Measurements from ENCODE around the gene EIF3B. TPM values are rescaled to one million over a fixed set of nuclear protein-coding genes. Genes with fewer than 3 reads are reported as not detected.

EIF3B gene
- total RNA-seq, 2 experiments from 2014 or later, result 252 to 256 TPM

DNA sequence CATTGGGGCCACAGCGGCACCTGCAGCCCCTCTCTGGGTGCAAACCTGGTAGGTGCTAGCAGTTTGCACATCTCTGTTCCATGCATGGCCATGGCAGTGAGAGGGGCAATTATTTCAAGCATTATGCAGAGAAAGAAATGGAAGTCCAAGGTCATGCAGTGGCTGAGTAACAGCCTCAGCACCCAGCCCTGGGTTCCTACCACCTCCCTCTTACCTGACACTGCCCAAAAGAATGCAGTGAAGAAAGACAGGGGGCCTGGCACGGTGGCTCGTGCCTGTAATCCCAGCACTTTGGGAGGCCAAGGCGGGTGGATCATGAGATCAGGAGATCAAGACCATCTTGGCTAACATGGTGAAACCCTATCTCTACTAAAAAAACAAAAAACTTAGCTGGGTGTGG, 43.9 kb downstream of the EIF3B start:
- peaks cover 17% of the 10 kb centered on the region for H3K4me1 Mint-ChIP-seq (ENCODE audit: low read depth)
- no peak for ATAC-seq
- POLR2A ChIA-PET, result no interaction called here
- H3K9me3 Mint-ChIP-seq, result no peaks in the 10 kb centered on the region
- CTCF ChIA-PET, result interaction anchor here (2.2 kb wide), 1 partner anchor 70 kb away, joined by 5 read pairs; no protein-coding TSS in a partner anchor
- no peak for TF ChIP-seq CTCF (IDR thresholded peaks at IDR 0.05)
- intact Hi-C loops (cut with micrococcal nuclease), result no loop called here
- no peak for DNase-seq
- H3K36me3 Mint-ChIP-seq (ENCODE audit: low read depth), result no peaks in the 10 kb centered on the region
- no peaks in the 10 kb centered on the region for H3K27me3 Mint-ChIP-seq
- H3K27ac Mint-ChIP-seq, result no peak overlapping the region
- H3K4me3 Mint-ChIP-seq, result no peak overlapping the region

GRCh38 chr7:2399848-2400587, 45.4 kb downstream of the EIF3B start:
- ChIA-PET POLR2A (interaction anchor here (0.7 kb wide), 2 partner anchors 9 to 27 kb away, joined by 3 to 4 read pairs; no protein-coding TSS in a partner anchor), CTCF (interaction anchor here (2.2 kb wide), 1 partner anchor 69 kb away, joined by 5 read pairs; no protein-coding TSS in a partner anchor)
- Mint-ChIP-seq H3K27me3 (peaks cover 2% of the 10 kb centered on the region), H3K27ac (peak overlapping the region; percentile 39), H3K36me3 (ENCODE audit: low read depth) (no peaks in the 10 kb centered on the region), H3K4me1 (ENCODE audit: low read depth) (peaks cover 26% of the 10 kb centered on the region), H3K9me3 (no peaks in the 10 kb centered on the region), H3K4me3 (no peak overlapping the region)
- TF ChIP-seq CTCF (IDR thresholded peaks at IDR 0.05), result no peak
- ATAC-seq, result no peak
- intact Hi-C loops (cut with micrococcal nuclease), result loop anchor here (10.0 kb wide), 1 partner anchor 125 kb away; no protein-coding TSS in a partner anchor
- DNase-seq, result peak; percentile 63

DNA sequence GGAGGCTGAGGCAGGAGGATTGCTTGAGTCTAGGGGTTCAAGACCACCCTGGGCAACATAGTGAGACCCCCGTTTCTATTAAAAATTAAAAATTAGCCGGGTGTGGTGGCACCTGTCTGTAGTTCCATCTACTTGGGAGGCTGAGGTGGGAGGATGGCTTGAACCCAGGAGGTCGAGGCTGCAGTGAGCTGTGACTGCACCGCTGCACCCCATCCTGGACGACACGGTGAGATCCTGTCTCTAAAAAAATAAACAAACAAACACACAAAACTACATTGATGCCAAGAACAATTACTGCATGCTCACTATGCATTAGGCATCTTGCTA, 48.0 kb downstream of the EIF3B start:
- CTCF ChIA-PET, result interaction anchor here (1.0 to 1.8 kb wide), 4 partner anchors 10 to 66 kb away, joined by 3 to 7 read pairs (median 4); no protein-coding TSS in a partner anchor
- ATAC-seq (no peak), DNase-seq (no peak)
- peaks cover 2% of the 10 kb centered on the region for H3K27me3 Mint-ChIP-seq
- TF ChIP-seq CTCF (IDR thresholded peaks at IDR 0.05), result no peak
- no peaks in the 10 kb centered on the region for H3K9me3 Mint-ChIP-seq
- POLR2A ChIA-PET, result interaction anchor here (1.0 to 1.6 kb wide), 3 partner anchors 17 to 49 kb away, joined by 3 to 7 read pairs (median 3); no protein-coding TSS in a partner anchor
- peaks cover 45% of the 10 kb centered on the region for H3K4me1 Mint-ChIP-seq (ENCODE audit: low read depth)
- peak overlapping the region; percentile 79 for H3K4me3 Mint-ChIP-seq
- intact Hi-C loops (cut with micrococcal nuclease), result loop anchor here (10.0 kb wide), 1 partner anchor 122 kb away; no protein-coding TSS in a partner anchor
- no peaks in the 10 kb centered on the region for H3K36me3 Mint-ChIP-seq (ENCODE audit: low read depth)
- peak overlapping the region; percentile 70 for H3K27ac Mint-ChIP-seq

- no peak for TF ChIP-seq CTCF (IDR thresholded peaks at IDR 0.05)
- ATAC-seq (peak; percentile 75), DNase-seq (peak; percentile 97)
- Mint-ChIP-seq H3K4me3 (peak within 1 kb of the TSS; percentile 79), H3K36me3 (ENCODE audit: low read depth) (no peaks in the 10 kb centered on the region), H3K27ac (peak within 1 kb of the TSS; percentile 74), H3K27me3 (peaks cover 2% of the 10 kb centered on the region), H3K4me1 (ENCODE audit: low read depth) (peaks cover 47% of the 10 kb centered on the region), H3K9me3 (no peaks in the 10 kb centered on the region)
- intact Hi-C loops (cut with micrococcal nuclease), result loop anchor here (10.0 kb wide), 1 partner anchor 122 kb away; no protein-coding TSS in a partner anchor
- ChIA-PET POLR2A (interaction anchor here (0.5 to 1.6 kb wide), 5 partner anchors 18 to 335 kb away, joined by 3 to 7 read pairs (median 3); no protein-coding TSS in a partner anchor), CTCF (interaction anchor here (1.0 to 1.8 kb wide), 4 partner anchors 10 to 66 kb away, joined by 3 to 7 read pairs (median 4); no protein-coding TSS in a partner anchor)
Measured at GRCh38 chr7:2403014-2403717, 48.5 kb downstream of the EIF3B start, which contains the start of gene CHST12. TSS of gene CHST12 (plus strand) at chr7:2403611. CDS start at chr7:2432640, 29,029 bp downstream.

Data from activated CD8-positive, alpha-beta T cell treated with anti-CD3 and anti-CD28 coated beads for 36 hours (primary cell).